Midbrain (tissue), 1 donor: ENCODE results near the gene COL4A2.

Experiments
- DNase-seq: peaks from one replicate; lab custom pipeline; 2025; lab: John Stamatoyannopoulos, UW

COL4A2 gene

GRCh38 chr13:110533771-110534670 is 226.9 kb downstream of the COL4A2 start:
- DNase-seq, result no peak

DNA sequence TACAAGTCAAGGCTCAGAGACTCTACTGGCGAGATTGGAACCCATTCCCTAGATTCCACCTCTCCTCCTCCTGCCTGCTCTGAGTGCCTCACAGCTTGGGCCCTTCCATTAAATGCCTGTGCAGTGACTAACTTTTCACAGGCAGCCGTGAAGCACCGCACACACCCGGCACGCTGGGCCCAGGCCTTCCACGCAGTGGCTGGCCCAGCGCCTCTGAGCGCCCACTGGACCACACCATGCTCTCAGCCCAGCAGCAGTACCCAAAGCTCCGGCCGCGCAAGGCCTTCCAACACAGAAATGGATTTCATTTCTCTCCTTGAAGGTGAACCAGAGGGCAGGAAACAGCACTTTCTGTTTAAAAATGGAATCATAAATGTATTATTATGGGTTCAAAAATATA is 228.4 kb downstream of the COL4A2 start:
- no peak for DNase-seq

DNA sequence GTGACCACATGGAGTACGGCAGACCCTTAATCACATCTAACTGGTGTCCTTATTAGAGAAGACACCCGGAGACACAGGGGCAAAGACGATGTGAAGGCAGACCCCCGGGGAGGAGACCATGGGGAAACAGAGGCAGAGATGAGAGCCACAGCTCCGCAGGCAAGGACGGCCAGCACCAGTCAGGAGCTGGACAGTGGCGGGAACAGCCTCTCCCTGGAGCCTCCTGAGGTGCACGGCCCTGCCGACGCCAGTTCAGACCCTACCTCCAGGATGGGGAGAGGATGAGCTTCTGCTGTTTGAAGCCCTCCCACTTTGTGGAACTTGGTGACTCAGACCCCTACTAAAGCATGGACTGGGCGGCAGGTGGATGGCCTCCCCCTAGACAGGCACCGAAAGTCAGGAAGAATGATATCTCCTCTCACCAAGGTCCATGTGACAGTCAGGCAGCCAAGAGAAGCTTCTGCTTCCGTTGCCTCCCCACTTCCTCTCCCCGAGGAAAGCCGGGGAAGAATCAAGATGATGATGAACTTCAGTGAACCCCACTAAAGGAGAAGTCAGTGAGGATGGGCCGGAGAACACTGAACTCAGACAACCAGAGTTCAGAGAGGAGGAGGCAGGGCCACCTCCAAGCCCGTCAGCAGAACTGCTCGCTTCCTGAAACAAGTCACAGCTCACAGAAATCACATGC is 229.1 kb downstream of the COL4A2 start:
- no peak for DNase-seq

- DNase-seq, result no peak
These were observed 231.5 kb downstream of the COL4A2 start for GRCh38 chr13:110538632-110539031.

GRCh38 chr13:110539894-110540293 is 232.8 kb downstream of the COL4A2 start:
- no peak for DNase-seq

DNA sequence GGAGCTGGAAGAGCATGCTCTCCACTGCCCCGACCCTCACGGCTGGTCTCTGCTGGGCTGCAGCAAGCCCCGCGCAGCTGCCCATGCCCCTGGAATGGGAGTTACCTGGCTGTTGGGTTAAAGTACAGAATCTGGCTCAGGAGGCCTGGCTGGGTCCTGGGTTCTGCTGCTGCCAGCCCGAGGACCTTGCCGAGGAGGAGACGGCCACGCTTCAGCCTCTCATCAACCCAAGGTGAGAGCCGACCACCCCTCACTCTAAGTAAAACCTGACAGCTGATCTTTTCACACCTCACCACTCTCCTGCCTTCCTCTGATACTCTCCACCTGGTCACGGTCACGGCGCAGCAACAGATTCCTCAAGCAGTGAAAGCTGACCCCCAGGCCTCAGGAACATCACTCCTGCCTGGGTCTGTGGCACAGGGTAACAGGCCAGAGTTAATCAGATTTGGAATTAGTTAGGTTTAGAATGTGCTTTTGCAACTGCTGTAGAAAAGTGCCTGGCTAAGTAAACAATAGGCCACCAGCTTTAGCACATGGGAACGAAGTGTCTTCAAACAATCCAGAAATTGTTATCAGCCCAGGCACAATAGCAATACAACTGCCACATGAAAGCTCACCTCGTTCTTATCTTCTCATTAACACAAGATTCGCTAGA is 233.9 kb downstream of the COL4A2 start:
- DNase-seq, result no peak

GRCh38 chr13:110541526-110541920 is 234.4 kb downstream of the COL4A2 start:
- DNase-seq, result no peak

DNA sequence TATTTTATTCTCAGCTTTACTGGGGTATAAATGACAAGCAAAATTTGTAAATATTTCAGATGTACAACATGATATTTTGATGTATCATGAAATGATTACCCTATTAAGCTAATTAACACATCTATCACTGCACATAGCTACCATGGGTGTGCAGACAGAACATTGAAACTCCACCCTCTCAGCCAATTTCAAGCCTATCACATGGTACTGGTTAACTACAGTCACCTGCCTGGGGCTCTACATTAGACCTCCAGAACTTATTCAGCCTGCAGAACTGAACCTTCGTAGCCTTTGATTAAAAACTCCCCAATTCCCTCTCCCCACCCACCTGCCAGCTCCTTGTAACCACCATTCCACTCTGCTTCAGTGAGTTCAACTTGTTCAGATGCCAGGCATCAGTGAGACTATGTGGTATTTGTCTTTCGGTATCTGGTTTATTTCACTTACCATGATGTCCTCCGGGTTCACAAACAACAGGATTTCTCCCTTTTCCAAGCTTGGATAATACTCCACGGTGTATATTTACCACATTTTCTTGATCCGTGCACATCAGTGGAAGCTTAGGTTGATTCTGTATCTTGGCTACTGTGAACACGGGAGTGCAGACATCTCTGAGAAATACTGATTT is 235.2 kb downstream of the COL4A2 start:
- DNase-seq, result no peak

DNA sequence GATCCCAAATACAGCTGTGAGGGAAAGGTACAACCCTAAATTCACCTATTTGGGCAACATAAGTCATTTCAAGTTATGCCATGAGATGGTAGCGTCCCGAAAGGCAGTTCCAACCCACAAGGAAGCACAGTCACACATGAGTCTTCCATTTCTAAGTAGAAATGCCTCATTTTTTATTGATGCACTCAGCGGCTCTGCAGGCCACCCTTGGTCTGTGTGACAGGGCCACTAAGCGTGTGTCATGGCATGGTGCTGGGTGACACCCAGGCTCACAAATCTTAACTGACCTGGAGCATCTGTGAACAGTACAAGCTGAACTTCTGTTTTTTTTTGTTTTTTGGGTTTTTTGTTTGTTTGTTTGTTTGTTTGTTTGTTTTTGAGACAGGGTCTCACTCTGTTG is 239.3 kb downstream of the COL4A2 start:
- DNase-seq, result no peak

DNA sequence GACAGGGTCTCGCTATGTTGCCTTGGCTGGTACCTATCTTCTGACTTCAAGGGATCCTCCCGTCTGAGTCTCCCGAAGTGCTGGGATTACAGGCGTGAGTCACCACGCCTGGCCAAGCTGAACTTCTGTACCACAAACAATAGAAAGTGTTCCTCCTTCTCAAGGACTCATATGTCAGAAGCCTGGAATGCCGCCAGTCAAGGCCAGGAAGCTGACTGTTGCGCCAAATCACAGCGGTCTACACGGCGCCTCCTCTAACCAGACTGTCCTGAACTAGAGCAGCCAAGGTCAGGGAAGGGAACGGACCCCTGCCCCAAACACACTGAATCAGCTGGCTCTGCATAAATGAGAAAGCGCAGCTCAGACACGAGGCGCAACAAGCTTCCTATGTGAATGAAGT is 239.8 kb downstream of the COL4A2 start:
- DNase-seq, result no peak

GRCh38 chr13:110548891-110549794 is 242.1 kb downstream of the COL4A2 start:
- no peak for DNase-seq

DNA sequence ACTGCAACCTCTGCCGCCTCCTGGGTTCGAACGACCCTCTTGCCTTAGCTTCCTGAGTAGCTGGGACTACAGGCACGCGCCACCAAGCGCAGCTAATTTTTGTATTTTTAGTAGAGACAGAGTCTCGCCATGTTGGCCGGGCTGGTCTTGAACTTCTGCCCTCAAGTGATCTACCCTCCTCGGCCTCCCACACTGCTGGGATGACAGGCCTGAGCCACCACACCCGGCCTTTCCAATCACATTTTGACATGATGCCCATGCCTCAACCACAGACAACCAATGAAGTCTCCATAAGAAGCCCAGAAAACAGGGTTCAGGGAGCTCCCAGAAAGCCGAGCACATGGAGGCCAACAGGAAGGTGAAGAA is 242.7 kb downstream of the COL4A2 start:
- no peak for DNase-seq

- no peak for DNase-seq
These were observed 244.2 kb downstream of the COL4A2 start for GRCh38 chr13:110551284-110551683.

- DNase-seq, result no peak
These were observed 245.7 kb downstream of the COL4A2 start for GRCh38 chr13:110552767-110553166.

- DNase-seq, result no peak
These were observed 246.3 kb downstream of the COL4A2 start for GRCh38 chr13:110553417-110553816.

DNA sequence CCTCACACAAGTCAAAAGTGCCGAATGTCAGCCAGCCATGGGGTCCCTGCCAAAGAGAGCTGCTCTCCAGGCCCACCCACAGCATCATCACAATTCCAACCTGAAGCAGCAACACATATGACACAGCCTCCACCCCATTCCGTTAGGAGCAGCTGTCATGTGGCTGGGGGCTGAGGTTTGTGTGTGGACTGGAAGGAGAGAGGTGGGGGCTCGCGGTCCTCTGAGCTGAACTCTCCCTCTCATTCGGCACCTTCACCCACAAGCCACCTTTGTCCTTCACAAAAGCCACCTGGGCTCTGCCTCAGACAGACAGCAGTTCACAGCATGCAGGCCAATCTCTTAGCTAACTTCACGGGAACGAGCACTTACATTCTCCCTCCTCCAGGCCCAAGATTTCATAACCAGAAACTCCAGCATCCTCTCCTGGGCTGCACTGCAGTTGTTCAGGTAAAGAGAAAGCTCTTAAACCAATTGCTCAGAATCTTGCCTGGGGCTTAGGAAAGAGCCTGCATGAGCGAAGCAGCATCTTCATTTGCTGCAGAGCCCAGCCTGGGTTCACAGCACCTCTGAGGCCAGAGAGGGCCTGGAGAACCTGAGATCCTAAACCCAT is 247.2 kb downstream of the COL4A2 start:
- DNase-seq, result no peak

DNA sequence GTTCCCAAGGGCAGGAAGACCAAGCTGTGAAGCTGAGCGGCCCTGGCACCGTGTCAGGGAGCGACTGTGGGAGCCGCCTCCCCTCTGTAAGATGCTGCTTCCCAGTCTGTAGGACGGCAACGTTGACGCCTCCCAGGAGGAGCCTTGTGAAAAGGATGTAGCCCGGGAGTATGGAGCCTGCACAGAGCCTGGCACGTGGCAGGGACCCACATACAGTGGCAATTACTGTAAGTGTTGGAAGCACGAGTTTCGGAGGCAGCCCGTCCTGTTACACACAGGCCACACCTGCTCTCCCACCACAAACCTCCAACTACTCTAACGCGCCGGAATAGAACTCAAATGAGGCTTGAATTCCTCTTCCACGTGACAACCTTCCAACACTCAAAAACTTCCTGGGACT is 247.9 kb downstream of the COL4A2 start:
- DNase-seq, result no peak

- no peak for DNase-seq
These were observed 248.6 kb downstream of the COL4A2 start for GRCh38 chr13:110555601-110556223.

- no peak for DNase-seq
These were observed 249.1 kb downstream of the COL4A2 start for GRCh38 chr13:110556224-110556606.

- no peak for DNase-seq
These were observed 250.0 kb downstream of the COL4A2 start for GRCh38 chr13:110557082-110557481.
